Measurements from ENCODE around the gene CLSTN2. TPM values are rescaled to one million over a fixed set of nuclear protein-coding genes. Genes with fewer than 3 reads are reported as not detected.

The CLSTN2 gene
- total and polyA plus RNA-seq, 2 of the 4 experiments (the other 2 are of a cell fraction): under 0.01 to 0.07 TPM

DNA sequence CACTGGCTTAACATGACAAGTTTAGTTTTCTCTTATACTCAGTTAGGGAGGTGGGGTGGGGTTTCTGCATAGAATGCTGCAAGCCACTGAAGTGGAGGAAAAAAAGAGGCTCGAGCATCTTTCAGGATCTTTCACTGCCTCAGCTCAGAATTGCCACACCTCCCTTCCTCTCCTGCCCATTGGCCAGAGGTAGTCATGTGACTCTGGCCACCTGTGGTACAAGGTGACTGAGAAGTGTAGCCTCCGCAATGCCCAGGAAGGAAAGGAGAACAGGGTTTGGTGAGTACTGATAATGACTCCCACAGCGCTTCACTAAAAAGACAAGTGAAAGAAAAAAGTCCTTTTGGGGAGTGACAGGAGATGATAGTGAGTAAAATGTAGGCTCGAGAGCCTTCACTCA lies 618.6 kb downstream of the CLSTN2 start:
- Histone ChIP-seq H3K4me3 (ENCODE audit: insufficient read depth, low read depth, low read length) (no peak overlapping the region), H3K9me1 (ENCODE audit: insufficient read depth, low read length) (no peaks in the 10 kb centered on the region), H3K18ac (ENCODE audit: low read depth, low read length) (no peak overlapping the region), H4K5ac (ENCODE audit: low read depth, low read length) (no peak overlapping the region), H2BK120ac (ENCODE audit: low read depth, low read length) (no peak overlapping the region), H2BK5ac (ENCODE audit: low read depth, low read length, poor library complexity, severe bottlenecking) (no peak overlapping the region), H4K91ac (ENCODE audit: insufficient read depth, low read depth, low read length) (no peak overlapping the region), H3K27me3 (ENCODE audit: control insufficient read depth, insufficient read depth, low read length) (no peaks in the 10 kb centered on the region), H2AK5ac (ENCODE audit: low read depth, low read length) (no peak overlapping the region), H3K27ac (ENCODE audit: insufficient read depth, low read length) (no peak overlapping the region), H3K4me1 (ENCODE audit: control insufficient read depth, insufficient read depth, low read length) (no peaks in the 10 kb centered on the region), H2AFZ (replicated peaks; ENCODE audit: low read length, poor library complexity) (no peak overlapping the region), H3K79me1 (ENCODE audit: low read depth in 1 of 2, low read length in 2 of 2) (no peaks in the 10 kb centered on the region), H3K23ac (ENCODE audit: low read depth, low read length) (no peak overlapping the region), H3K9me3 (ENCODE audit: control insufficient read depth, insufficient read depth, low read length) (peaks cover 2% of the 10 kb centered on the region; the same call in 1 of the 2 replicates), H3K4ac (ENCODE audit: low read depth, low read length) (no peak overlapping the region), H4K20me1 (ENCODE audit: insufficient read depth, low read length) (no peaks in the 10 kb centered on the region), H3K56ac (ENCODE audit: extremely low read depth, insufficient read depth, low read length) (no peak overlapping the region), H3K4me2 (ENCODE audit: low read depth, low read length) (no peak overlapping the region), H2AK9ac (replicated peaks; ENCODE audit: low read depth, low read length, poor library complexity) (no peak overlapping the region), H4K8ac (ENCODE audit: low read depth in 2 of 2, low read length in 2 of 2) (no peak overlapping the region), H3K9ac (ENCODE audit: low read depth, low read length) (no peak overlapping the region), H3K36me3 (ENCODE audit: control insufficient read depth, insufficient read depth, low read length) (no peaks in the 10 kb centered on the region), H3K14ac (replicated peaks; ENCODE audit: low read depth, low read length) (no peak overlapping the region), H2BK15ac (ENCODE audit: low read depth, low read length) (no peak overlapping the region), H2BK20ac (ENCODE audit: low read depth, low read length) (no peak overlapping the region)
- POLR2A ChIA-PET (ENCODE audit: unreplicated experiment): no interaction called here
- DNase-seq (no peak), ATAC-seq (ENCODE audit: low read depth) (no peak)
- no TSS peak for BruUV-seq (replicated peaks)
- in situ Hi-C loops (cut with MboI; ENCODE audit: low sequenced_read_pairs) (no loop called here), intact Hi-C loops (cut with micrococcal nuclease) (no loop called here), dilution Hi-C loops (cut with HindIII; ENCODE audit: low sequenced_read_pairs, unreplicated experiment) (no loop called here)
- CTCF ChIA-PET: no interaction called here
- TF ChIP-seq FOS (IDR thresholded peaks at IDR 0.05; ENCODE audit: low read depth, low read length) (no peak), MAZ (IDR thresholded peaks at IDR 0.05; ENCODE audit: borderline replicate concordance, low read depth, low read length) (no peak), BHLHE40 (IDR thresholded peaks at IDR 0.05; ENCODE audit: low read depth, low read length) (no peak), CEBPB (IDR thresholded peaks at IDR 0.05; ENCODE audit: low read depth, low read length) (no peak), POLR2A (IDR thresholded peaks at IDR 0.05; ENCODE audit: low read depth, low read length) (no peak), RAD21 (IDR thresholded peaks at IDR 0.05; ENCODE audit: low read length) (no peak)
- WGBS, 2 experiments (ENCODE audit: extremely low coverage in 2 of 2, insufficient read length in 1 of 2): no CpG with 5 or more reads among the region's 4 CpGs

All from IMR-90 (cell line).